ENCODE data around the gene ZNF143.
"Not testable (repeated sequence)": the region's sequence is repeated elsewhere in the genome, so short reads cannot be mapped to it uniquely, and the experiment has no call there.

The ZNF143 gene

GRCh38 chr11:9528573-9529333, 67.9 kb downstream of the ZNF143 start:
- no peaks in the 10 kb centered on the region for H3K9me3 ChIP-seq (ENCODE audit: low read length)
- H3K4me1 ChIP-seq (ENCODE audit: insufficient read depth, low read length) = peaks cover 28% of the 10 kb centered on the region
- no peaks in the 10 kb centered on the region for H3K27me3 ChIP-seq (ENCODE audit: control insufficient read depth in 1 of 2, insufficient read depth in 2 of 2, low read length in 2 of 2)
- H3K9ac ChIP-seq (ENCODE audit: low read length) = no peak overlapping the region
- H3K36me3 ChIP-seq (ENCODE audit: insufficient read depth, low read length) = no peaks in the 10 kb centered on the region
- H3K4me3 ChIP-seq (ENCODE audit: low read depth in 1 of 2, low read length in 2 of 2) = no peak overlapping the region
- H3K27ac ChIP-seq (ENCODE audit: low read depth, low read length) = no peak overlapping the region

GRCh38 chr11:9529334-9529650, 68.5 kb downstream of the ZNF143 start:
- Histone ChIP-seq H3K4me3 (ENCODE audit: low read depth in 1 of 2, low read length in 2 of 2) (no peak overlapping the region), H3K4me1 (ENCODE audit: insufficient read depth, low read length) (peaks cover 28% of the 10 kb centered on the region), H3K27ac (ENCODE audit: low read depth, low read length) (peak overlapping the region; percentile 55), H3K9ac (ENCODE audit: low read length) (no peak overlapping the region), H3K27me3 (ENCODE audit: control insufficient read depth in 1 of 2, insufficient read depth in 2 of 2, low read length in 2 of 2) (no peaks in the 10 kb centered on the region), H3K36me3 (ENCODE audit: insufficient read depth, low read length) (no peaks in the 10 kb centered on the region), H3K9me3 (ENCODE audit: low read length) (no peaks in the 10 kb centered on the region)

- H3K4me1 ChIP-seq (ENCODE audit: insufficient read depth, low read length) = peaks cover 28% of the 10 kb centered on the region
- H3K27ac ChIP-seq (ENCODE audit: low read depth, low read length) = peak overlapping the region; percentile 55
- H3K9me3 ChIP-seq (ENCODE audit: low read length) = no peaks in the 10 kb centered on the region
- no peaks in the 10 kb centered on the region for H3K36me3 ChIP-seq (ENCODE audit: insufficient read depth, low read length)
- no peaks in the 10 kb centered on the region for H3K27me3 ChIP-seq (ENCODE audit: control insufficient read depth in 1 of 2, insufficient read depth in 2 of 2, low read length in 2 of 2)
- no peak overlapping the region for H3K9ac ChIP-seq (ENCODE audit: low read length)
- no peak overlapping the region for H3K4me3 ChIP-seq (ENCODE audit: low read depth in 1 of 2, low read length in 2 of 2)
Measured at GRCh38 chr11:9530020-9530621, 69.3 kb downstream of the ZNF143 start.

GRCh38 chr11:9530901-9531625, 70.3 kb downstream of the ZNF143 start:
- Histone ChIP-seq H3K4me1 (ENCODE audit: insufficient read depth, low read length) (peaks cover 28% of the 10 kb centered on the region), H3K27ac (ENCODE audit: low read depth, low read length) (no peak overlapping the region), H3K27me3 (ENCODE audit: control insufficient read depth in 1 of 2, insufficient read depth in 2 of 2, low read length in 2 of 2) (no peaks in the 10 kb centered on the region), H3K9me3 (ENCODE audit: low read length) (no peaks in the 10 kb centered on the region), H3K36me3 (ENCODE audit: insufficient read depth, low read length) (no peaks in the 10 kb centered on the region), H3K9ac (ENCODE audit: low read length) (no peak overlapping the region), H3K4me3 (ENCODE audit: low read depth in 1 of 2, low read length in 2 of 2) (no peak overlapping the region)

GRCh38 chr11:9533058-9533457, 72.2 kb downstream of the ZNF143 start:
- H3K4me1 ChIP-seq (ENCODE audit: insufficient read depth, low read length) = peaks cover 16% of the 10 kb centered on the region
- no peaks in the 10 kb centered on the region for H3K9me3 ChIP-seq (ENCODE audit: low read length)
- no peak overlapping the region for H3K4me3 ChIP-seq (ENCODE audit: low read depth in 1 of 2, low read length in 2 of 2)
- no peak overlapping the region for H3K27ac ChIP-seq (ENCODE audit: low read depth, low read length)
- no peak overlapping the region for H3K9ac ChIP-seq (ENCODE audit: low read length)
- H3K27me3 ChIP-seq (ENCODE audit: control insufficient read depth in 1 of 2, insufficient read depth in 2 of 2, low read length in 2 of 2) = no peaks in the 10 kb centered on the region
- H3K36me3 ChIP-seq (ENCODE audit: insufficient read depth, low read length) = no peaks in the 10 kb centered on the region

- Histone ChIP-seq H3K27ac (ENCODE audit: low read depth, low read length) (no peak overlapping the region), H3K9ac (ENCODE audit: low read length) (no peak overlapping the region), H3K4me1 (ENCODE audit: insufficient read depth, low read length) (peaks cover 12% of the 10 kb centered on the region), H3K36me3 (ENCODE audit: insufficient read depth, low read length) (no peaks in the 10 kb centered on the region), H3K9me3 (ENCODE audit: low read length) (no peaks in the 10 kb centered on the region), H3K27me3 (ENCODE audit: control insufficient read depth in 1 of 2, insufficient read depth in 2 of 2, low read length in 2 of 2) (no peaks in the 10 kb centered on the region), H3K4me3 (ENCODE audit: low read depth in 1 of 2, low read length in 2 of 2) (no peak overlapping the region)
Measured at GRCh38 chr11:9533736-9534473, 73.1 kb downstream of the ZNF143 start.

GRCh38 chr11:9535189-9535781, 74.5 kb downstream of the ZNF143 start:
- H3K27me3 ChIP-seq (ENCODE audit: control insufficient read depth in 1 of 2, insufficient read depth in 2 of 2, low read length in 2 of 2) = no peaks in the 10 kb centered on the region
- H3K9ac ChIP-seq (ENCODE audit: low read length) = no peak overlapping the region
- H3K27ac ChIP-seq (ENCODE audit: low read depth, low read length) = no peak overlapping the region
- no peaks in the 10 kb centered on the region for H3K4me1 ChIP-seq (ENCODE audit: insufficient read depth, low read length)
- H3K4me3 ChIP-seq (ENCODE audit: low read depth in 1 of 2, low read length in 2 of 2) = no peak overlapping the region
- no peaks in the 10 kb centered on the region for H3K9me3 ChIP-seq (ENCODE audit: low read length)
- no peaks in the 10 kb centered on the region for H3K36me3 ChIP-seq (ENCODE audit: insufficient read depth, low read length)

- H3K4me1 ChIP-seq (ENCODE audit: insufficient read depth, low read length) = no peaks in the 10 kb centered on the region
- H3K9ac ChIP-seq (ENCODE audit: low read length) = no peak overlapping the region
- no peak overlapping the region for H3K4me3 ChIP-seq (ENCODE audit: low read depth in 1 of 2, low read length in 2 of 2)
- no peaks in the 10 kb centered on the region for H3K27me3 ChIP-seq (ENCODE audit: control insufficient read depth in 1 of 2, insufficient read depth in 2 of 2, low read length in 2 of 2)
- no peak overlapping the region for H3K27ac ChIP-seq (ENCODE audit: low read depth, low read length)
- no peaks in the 10 kb centered on the region for H3K36me3 ChIP-seq (ENCODE audit: insufficient read depth, low read length)
- no peaks in the 10 kb centered on the region for H3K9me3 ChIP-seq (ENCODE audit: low read length)
Measured at GRCh38 chr11:9538548-9538947, 77.7 kb downstream of the ZNF143 start.

- H3K4me1 ChIP-seq (ENCODE audit: insufficient read depth, low read length); H3K9me3 ChIP-seq (ENCODE audit: low read length); H3K4me3 ChIP-seq (ENCODE audit: low read depth in 1 of 2, low read length in 2 of 2); H3K36me3 ChIP-seq (ENCODE audit: insufficient read depth, low read length); H3K27me3 ChIP-seq (ENCODE audit: control insufficient read depth in 1 of 2, insufficient read depth in 2 of 2, low read length in 2 of 2); H3K9ac ChIP-seq (ENCODE audit: low read length); H3K27ac ChIP-seq (ENCODE audit: low read depth, low read length): not testable (repeated sequence)
Measured at GRCh38 chr11:9549216-9549615, 88.4 kb downstream of the ZNF143 start.

- Histone ChIP-seq H3K9ac (ENCODE audit: low read length) (no peak overlapping the region), H3K4me1 (ENCODE audit: insufficient read depth, low read length) (no peaks in the 10 kb centered on the region), H3K27me3 (ENCODE audit: control insufficient read depth in 1 of 2, insufficient read depth in 2 of 2, low read length in 2 of 2) (no peaks in the 10 kb centered on the region), H3K36me3 (ENCODE audit: insufficient read depth, low read length) (no peaks in the 10 kb centered on the region), H3K9me3 (ENCODE audit: low read length) (no peaks in the 10 kb centered on the region), H3K4me3 (ENCODE audit: low read depth in 1 of 2, low read length in 2 of 2) (no peak overlapping the region), H3K27ac (ENCODE audit: low read depth, low read length) (no peak overlapping the region)
Measured at GRCh38 chr11:9550191-9550628, 89.4 kb downstream of the ZNF143 start.

Data from muscle layer of colon (tissue), 2 donors.